ENCODE measurements around the gene AGAP6. TPM values are rescaled to one million over a fixed set of nuclear protein-coding genes. Genes with fewer than 3 reads are reported as not detected.
"Not testable (repeated sequence)": the region's sequence is repeated elsewhere in the genome, so short reads cannot be mapped to it uniquely, and the experiment has no call there.

The AGAP6 gene
- total and polyA plus RNA-seq, 5 donors, result 4.2 to 9.5 (median 5.0) TPM

DNA sequence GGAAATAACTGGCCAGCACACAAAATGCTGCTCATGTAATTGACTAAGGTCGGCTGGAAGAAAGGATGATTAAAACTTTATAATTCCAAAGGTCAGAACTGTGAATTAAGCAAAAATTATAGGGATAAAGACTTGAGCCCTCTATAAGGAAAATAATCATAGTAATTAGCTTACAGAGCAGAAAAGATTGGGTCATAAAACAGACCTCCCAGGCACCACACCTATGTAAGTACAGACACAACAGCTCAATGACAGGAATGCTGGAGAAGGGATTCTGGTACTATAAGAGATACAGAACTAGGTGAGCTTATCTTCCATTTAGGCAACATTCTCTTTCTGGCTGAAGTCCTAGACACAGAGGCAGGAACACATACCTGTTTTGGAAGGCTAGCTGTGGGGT, 70.5 kb downstream of the AGAP6 start:
- intact Hi-C loops (cut with DNase I); H3K27ac ChIP-seq (ENCODE audit: low read length); H3K27me3 ChIP-seq (ENCODE audit: control insufficient read depth, insufficient read depth); ATAC-seq; H3K4me1 ChIP-seq (ENCODE audit: control insufficient read depth, insufficient read depth, low read length); DNase-seq; H3K4me3 ChIP-seq (ENCODE audit: low read length); H3K9me3 ChIP-seq (ENCODE audit: control insufficient read depth, low read length): not testable (repeated sequence)
- WGBS, result 64% methylated on average over 1 of the region's 1 CpG

DNA sequence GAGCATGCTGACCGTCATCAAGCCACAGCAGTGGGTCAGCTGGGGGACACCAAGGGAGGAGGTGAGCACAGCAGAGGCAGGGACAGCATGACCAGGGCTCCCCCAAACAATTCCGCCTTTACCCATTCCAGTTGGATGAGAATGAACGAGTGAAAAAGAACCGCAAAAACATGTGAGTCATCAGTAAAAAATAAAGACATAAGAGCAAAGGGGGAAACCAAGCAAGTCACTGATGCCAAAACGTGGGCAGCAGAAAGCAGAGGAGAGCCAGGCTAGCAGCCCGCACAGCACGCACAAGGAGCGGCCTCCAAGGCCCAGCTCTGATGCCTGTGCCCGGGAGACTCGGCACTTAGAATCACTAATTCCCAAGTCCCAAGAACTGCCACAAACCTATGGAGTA, 71.7 kb downstream of the AGAP6 start:
- 71% methylated on average over 10 of the region's 10 CpGs for WGBS
- not testable (repeated sequence) for ATAC-seq

More for the DNA sequence above, 71.7 kb downstream of the AGAP6 start:
- H3K4me1 ChIP-seq (ENCODE audit: control insufficient read depth, insufficient read depth, low read length); H3K27ac ChIP-seq (ENCODE audit: low read length); intact Hi-C loops (cut with DNase I); H3K27me3 ChIP-seq (ENCODE audit: control insufficient read depth, insufficient read depth); H3K4me3 ChIP-seq (ENCODE audit: low read length); DNase-seq; H3K9me3 ChIP-seq (ENCODE audit: control insufficient read depth, low read length): not testable (repeated sequence)

Other genes starting within 250 kb of the AGAP6 start
- gene OGDHL, start 226.1 kb upstream of the AGAP6 start, total RNA-seq, result 10 to 100 TPM in 1 of 4 donors, 1 to 10 TPM in 3; 3.6 to 12.1 (median 9.0) TPM
- 8.0 TPM for gene OGDHL, start 226.1 kb upstream of the AGAP6 start, polyA plus RNA-seq
- gene PARG, start 46.4 kb upstream of the AGAP6 start, total RNA-seq, result 10 to 100 TPM; 22.9 to 26.2 (median 25.5) TPM
- gene PARG, start 46.4 kb upstream of the AGAP6 start, polyA plus RNA-seq, result 6.7 TPM
- gene TIMM23B, start 46.4 kb upstream of the AGAP6 start, total RNA-seq, result 10 to 100 TPM; 13.7 to 17.9 (median 16.3) TPM
- 19.2 TPM for gene TIMM23B, start 46.4 kb upstream of the AGAP6 start, polyA plus RNA-seq
- 100 to 1,000 TPM in 3 of 4 donors, 10 to 100 TPM in 1; 64.8 to 242 (median 159) TPM for gene WASHC2A, start 79.5 kb downstream of the AGAP6 start, total RNA-seq
- 32.8 TPM for gene WASHC2A, start 79.5 kb downstream of the AGAP6 start, polyA plus RNA-seq